ENCODE results near the gene SH2D4B. TPM values are rescaled to one million over a fixed set of nuclear protein-coding genes. Genes with fewer than 3 reads are reported as not detected.

The SH2D4B gene
- total RNA-seq, 1 experiment from 2014 or later: 0.22 TPM

DNA sequence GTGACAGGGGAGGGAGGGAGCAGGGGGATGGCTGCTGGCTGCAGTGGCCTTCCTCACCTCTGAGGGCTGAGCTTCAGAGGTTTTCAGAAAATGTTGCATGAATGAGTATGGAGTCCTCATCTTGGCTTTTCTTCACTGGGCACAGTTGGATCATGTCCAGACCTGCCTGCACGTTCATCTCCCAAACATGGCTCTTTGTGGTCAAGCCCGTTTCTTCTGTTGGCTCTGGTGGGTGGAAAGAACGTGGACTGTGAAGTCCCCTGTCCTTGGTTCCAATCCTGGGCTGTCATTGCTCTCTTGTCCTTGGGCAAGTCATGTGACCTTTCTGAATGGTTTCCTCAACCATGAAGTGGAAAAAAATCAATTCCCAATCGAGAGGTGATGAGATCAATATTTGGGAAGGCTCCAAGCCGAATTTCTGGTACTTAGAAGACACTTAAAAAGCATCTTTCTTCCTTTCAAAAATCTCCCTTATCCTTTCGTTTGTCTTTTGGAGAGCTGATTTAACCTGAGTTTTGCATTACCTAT, 49.1 kb upstream of the SH2D4B start:
- Histone ChIP-seq H3K27me3 (ENCODE audit: insufficient read depth, low read length) (no peaks in the 10 kb centered on the region), H3K36me3 (ENCODE audit: control insufficient read depth in 1 of 2, insufficient read depth in 2 of 2, low read length in 2 of 2) (peaks cover 4 to 12% of the 10 kb centered on the region in 2 experiments; a peak in 2 of 4 replicates), H3K4me3 (replicated peaks in 1 of 2; ENCODE audit: low read depth in 1 of 2, low read length in 2 of 2) (no peak overlapping the region), H3K4me1 (ENCODE audit: control insufficient read depth in 1 of 2, insufficient read depth in 2 of 2, low read length in 2 of 2) (peaks cover 37 to 51% of the 10 kb centered on the region in 2 experiments), H2AFZ (ENCODE audit: low read depth, low read length, poor library complexity, severe bottlenecking) (no peak overlapping the region), H3K79me2 (ENCODE audit: insufficient read depth, low read length) (peaks cover 97% of the 10 kb centered on the region), H3K4me2 (ENCODE audit: low read length) (no peak overlapping the region), H4K20me1 (ENCODE audit: insufficient read depth) (0 out of 2 replicates have a peak, but pooled peaks cover 3% of the 10 kb centered on the region), H3K9ac (ENCODE audit: low read length) (no peak overlapping the region), H3K27ac (ENCODE audit: low read depth, low read length) (no peak overlapping the region), H3K9me3 (ENCODE audit: control insufficient read depth in 1 of 2, insufficient read depth in 1 of 2, low read depth in 1 of 2, low read length in 2 of 2) (no peaks in the 10 kb centered on the region), H3K9me2 (ENCODE audit: insufficient read depth) (no peaks in the 10 kb centered on the region)
- CTCF ChIA-PET: no interaction called here
- POLR2A ChIA-PET: no interaction called here
- intact Hi-C loops (cut with micrococcal nuclease): no loop called here
- TF ChIP-seq POLR2A (IDR thresholded peaks at IDR 0.05; ENCODE audit: borderline replicate concordance, extremely low read depth, insufficient read depth, insufficient read length) (no peak), SRF (IDR thresholded peaks at IDR 0.05; ENCODE audit: low read depth) (no peak), RAD21 (IDR thresholded peaks at IDR 0.05; ENCODE audit: low read depth) (no peak), POLR2AphosphoS5 (IDR thresholded peaks at IDR 0.05; ENCODE audit: low read depth, low read length) (no peak), SIN3A (IDR thresholded peaks at IDR 0.05; ENCODE audit: low read depth) (no peak), EGR1 (IDR thresholded peaks at IDR 0.05; ENCODE audit: low read depth) (no peak), ZNF274 (IDR thresholded peaks at IDR 0.05; ENCODE audit: low read depth, low read length) (no peak), JUND (IDR thresholded peaks at IDR 0.05) (no peak)
- TF ChIP-seq, protein P1, sequence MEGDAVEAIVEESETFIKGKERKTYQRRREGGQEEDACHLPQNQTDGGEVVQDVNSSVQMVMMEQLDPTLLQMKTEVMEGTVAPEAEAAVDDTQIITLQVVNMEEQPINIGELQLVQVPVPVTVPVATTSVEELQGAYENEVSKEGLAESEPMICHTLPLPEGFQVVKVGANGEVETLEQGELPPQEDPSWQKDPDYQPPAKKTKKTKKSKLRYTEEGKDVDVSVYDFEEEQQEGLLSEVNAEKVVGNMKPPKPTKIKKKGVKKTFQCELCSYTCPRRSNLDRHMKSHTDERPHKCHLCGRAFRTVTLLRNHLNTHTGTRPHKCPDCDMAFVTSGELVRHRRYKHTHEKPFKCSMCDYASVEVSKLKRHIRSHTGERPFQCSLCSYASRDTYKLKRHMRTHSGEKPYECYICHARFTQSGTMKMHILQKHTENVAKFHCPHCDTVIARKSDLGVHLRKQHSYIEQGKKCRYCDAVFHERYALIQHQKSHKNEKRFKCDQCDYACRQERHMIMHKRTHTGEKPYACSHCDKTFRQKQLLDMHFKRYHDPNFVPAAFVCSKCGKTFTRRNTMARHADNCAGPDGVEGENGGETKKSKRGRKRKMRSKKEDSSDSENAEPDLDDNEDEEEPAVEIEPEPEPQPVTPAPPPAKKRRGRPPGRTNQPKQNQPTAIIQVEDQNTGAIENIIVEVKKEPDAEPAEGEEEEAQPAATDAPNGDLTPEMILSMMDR (IDR thresholded peaks at IDR 0.05 in 2 of 3, conservative IDR thresholded peaks at IDR 0.05 in 1 of 3; ENCODE audit: borderline replicate concordance in 1 of 3, insufficient read depth in 1 of 3, low read depth in 2 of 3, low read length in 2 of 3): no peak
- TF ChIP-seq, protein P2, sequence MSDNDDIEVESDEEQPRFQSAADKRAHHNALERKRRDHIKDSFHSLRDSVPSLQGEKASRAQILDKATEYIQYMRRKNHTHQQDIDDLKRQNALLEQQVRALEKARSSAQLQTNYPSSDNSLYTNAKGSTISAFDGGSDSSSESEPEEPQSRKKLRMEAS (IDR thresholded peaks at IDR 0.05): no peak
- TF ChIP-seq, protein P3, sequence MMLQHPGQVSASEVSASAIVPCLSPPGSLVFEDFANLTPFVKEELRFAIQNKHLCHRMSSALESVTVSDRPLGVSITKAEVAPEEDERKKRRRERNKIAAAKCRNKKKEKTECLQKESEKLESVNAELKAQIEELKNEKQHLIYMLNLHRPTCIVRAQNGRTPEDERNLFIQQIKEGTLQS (IDR thresholded peaks at IDR 0.05): no peak
- DNase-seq (ENCODE audit: low read depth, low spot score) (no peak), ATAC-seq (no peak)
- RAD21 ChIA-PET (ENCODE audit: low non-redundant PET in 1 of 2, low total read pairs in 2 of 2, uncharacterized antibody in 2 of 2, unreplicated experiment in 2 of 2): no interaction called here
- BruUV-seq (replicated peaks): no TSS peak
